Endothelial cell (in vitro differentiated cells): ENCODE measurements around the gene GARS1. TPM values are rescaled to one million over a fixed set of nuclear protein-coding genes. Genes with fewer than 3 reads are reported as not detected.
"Not testable (repeated sequence)": the region's sequence is repeated elsewhere in the genome, so short reads cannot be mapped to it uniquely, and the experiment has no call there.

ENCODE experiments used
- DNase-seq: peaks from one replicate; pipeline ENCODE4 v3.0.0; 2021; ENCODE audit warnings: low spot score
- H3K27ac Mint-ChIP-seq: one replicate; pipeline ENCODE4 v1.8.0; 2021; ENCODE audit warnings: mixed read lengths, inconsistent platforms; ENCODE audit not compliant: unreplicated experiment
- H3K27me3 Mint-ChIP-seq: one replicate; pipeline ENCODE4 v1.8.0; 2021; ENCODE audit warnings: mild to moderate bottlenecking, moderate library complexity, mixed read lengths, inconsistent platforms; ENCODE audit not compliant: unreplicated experiment
- H3K36me3 Mint-ChIP-seq: one replicate; pipeline ENCODE4 v1.8.0; 2021; ENCODE audit warnings: mild to moderate bottlenecking, low read depth, mixed read lengths, inconsistent platforms; ENCODE audit not compliant: unreplicated experiment
- H3K4me1 Mint-ChIP-seq: one replicate; pipeline ENCODE4 v1.8.0; 2021; ENCODE audit warnings: mild to moderate bottlenecking, mixed read lengths, inconsistent platforms; ENCODE audit not compliant: unreplicated experiment
- H3K4me3 Mint-ChIP-seq: one replicate; pipeline ENCODE4 v1.8.0; 2021; ENCODE audit warnings: mild to moderate bottlenecking, mixed read lengths, inconsistent platforms; ENCODE audit not compliant: unreplicated experiment
- H3K9me3 Mint-ChIP-seq: one replicate; pipeline ENCODE4 v1.8.0; 2021; ENCODE audit warnings: mixed read lengths, inconsistent platforms; ENCODE audit not compliant: unreplicated experiment
- total RNA-seq: library from RNA; stranded (reverse); fragmentation: NEBNext Ultra II Directional; extraction: Animal tissue kit (Norgen Biotek cat#: 25700); gene quantifications from one replicate; pipeline ENCODE4 v1.2.1, GENCODE V29; 2021; ENCODE audit not compliant: unreplicated experiment
- TF ChIP-seq, protein P1 (sequence below): fragments of 200-600 bp; sonication (generic); IDR thresholded peaks from one replicate; pipeline ENCODE4 v1.5.0; 2021; ENCODE audit warnings: antibody characterized with exemption; ENCODE audit not compliant: unreplicated experiment

GARS1 gene
- total RNA-seq, 1 donor from 2014 or later = 91.3 TPM

GRCh38 chr7:30562909-30563308 lies 31.8 kb upstream of the GARS1 start:
- peaks cover 2% of the 10 kb centered on the region for H3K27me3 Mint-ChIP-seq
- H3K9me3 Mint-ChIP-seq = no peaks in the 10 kb centered on the region
- no peak overlapping the region for H3K27ac Mint-ChIP-seq
- no peak overlapping the region for H3K4me3 Mint-ChIP-seq
- no peaks in the 10 kb centered on the region for H3K36me3 Mint-ChIP-seq
- TF ChIP-seq, protein P1, sequence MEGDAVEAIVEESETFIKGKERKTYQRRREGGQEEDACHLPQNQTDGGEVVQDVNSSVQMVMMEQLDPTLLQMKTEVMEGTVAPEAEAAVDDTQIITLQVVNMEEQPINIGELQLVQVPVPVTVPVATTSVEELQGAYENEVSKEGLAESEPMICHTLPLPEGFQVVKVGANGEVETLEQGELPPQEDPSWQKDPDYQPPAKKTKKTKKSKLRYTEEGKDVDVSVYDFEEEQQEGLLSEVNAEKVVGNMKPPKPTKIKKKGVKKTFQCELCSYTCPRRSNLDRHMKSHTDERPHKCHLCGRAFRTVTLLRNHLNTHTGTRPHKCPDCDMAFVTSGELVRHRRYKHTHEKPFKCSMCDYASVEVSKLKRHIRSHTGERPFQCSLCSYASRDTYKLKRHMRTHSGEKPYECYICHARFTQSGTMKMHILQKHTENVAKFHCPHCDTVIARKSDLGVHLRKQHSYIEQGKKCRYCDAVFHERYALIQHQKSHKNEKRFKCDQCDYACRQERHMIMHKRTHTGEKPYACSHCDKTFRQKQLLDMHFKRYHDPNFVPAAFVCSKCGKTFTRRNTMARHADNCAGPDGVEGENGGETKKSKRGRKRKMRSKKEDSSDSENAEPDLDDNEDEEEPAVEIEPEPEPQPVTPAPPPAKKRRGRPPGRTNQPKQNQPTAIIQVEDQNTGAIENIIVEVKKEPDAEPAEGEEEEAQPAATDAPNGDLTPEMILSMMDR = no peak
- DNase-seq = no peak
- no peaks in the 10 kb centered on the region for H3K4me1 Mint-ChIP-seq

DNA sequence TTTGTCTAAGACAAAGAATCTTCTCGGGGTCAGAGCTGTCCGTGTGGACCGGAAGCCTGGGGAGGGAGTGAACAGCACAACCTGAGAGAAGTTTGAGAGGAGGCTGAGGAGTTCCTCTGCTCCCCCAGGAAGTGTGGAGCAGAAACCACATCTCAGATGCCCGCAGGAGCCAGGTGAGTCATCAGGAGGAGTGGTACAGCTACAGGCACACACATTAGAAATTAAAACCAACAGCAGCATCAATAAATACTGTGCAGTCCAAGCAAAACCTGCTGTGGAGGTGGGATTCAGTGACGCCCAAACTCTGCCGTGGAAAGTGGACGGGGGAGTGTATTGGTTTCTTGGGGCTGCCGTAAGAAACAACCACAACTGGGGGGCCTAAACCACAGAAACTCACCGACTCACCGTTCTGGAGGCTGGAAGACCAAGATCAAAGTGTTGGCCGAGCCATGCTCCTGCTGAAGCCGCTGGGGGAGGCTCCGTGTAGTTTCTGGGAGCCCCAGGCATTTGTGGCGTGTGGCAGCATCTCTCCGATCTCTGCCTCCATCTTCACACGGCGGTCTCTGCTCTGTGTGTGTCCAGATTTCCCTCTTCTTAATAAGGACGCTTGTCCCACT lies 31.2 kb upstream of the GARS1 start:
- Mint-ChIP-seq H3K27me3 (peaks cover 2% of the 10 kb centered on the region), H3K9me3 (no peaks in the 10 kb centered on the region), H3K27ac (no peak overlapping the region), H3K36me3 (no peaks in the 10 kb centered on the region), H3K4me1 (no peaks in the 10 kb centered on the region), H3K4me3 (no peak overlapping the region)
- TF ChIP-seq, protein P1 = no peak
- no peak for DNase-seq

GRCh38 chr7:30564243-30564892 lies 30.3 kb upstream of the GARS1 start:
- Mint-ChIP-seq H3K36me3 (no peaks in the 10 kb centered on the region), H3K27ac (no peak overlapping the region), H3K4me3 (no peak overlapping the region), H3K4me1 (no peaks in the 10 kb centered on the region), H3K9me3 (no peaks in the 10 kb centered on the region), H3K27me3 (peaks cover 2% of the 10 kb centered on the region)
- TF ChIP-seq, protein P1 = peak; percentile 80
- DNase-seq = peak; percentile 86

GRCh38 chr7:30566596-30566995 lies 28.1 kb upstream of the GARS1 start:
- TF ChIP-seq, protein P1 = no peak
- peaks cover 2% of the 10 kb centered on the region for H3K27me3 Mint-ChIP-seq
- no peaks in the 10 kb centered on the region for H3K4me1 Mint-ChIP-seq
- H3K4me3 Mint-ChIP-seq = no peak overlapping the region
- DNase-seq = no peak
- peaks cover 3% of the 10 kb centered on the region for H3K36me3 Mint-ChIP-seq
- no peaks in the 10 kb centered on the region for H3K9me3 Mint-ChIP-seq
- H3K27ac Mint-ChIP-seq = no peak overlapping the region

DNA sequence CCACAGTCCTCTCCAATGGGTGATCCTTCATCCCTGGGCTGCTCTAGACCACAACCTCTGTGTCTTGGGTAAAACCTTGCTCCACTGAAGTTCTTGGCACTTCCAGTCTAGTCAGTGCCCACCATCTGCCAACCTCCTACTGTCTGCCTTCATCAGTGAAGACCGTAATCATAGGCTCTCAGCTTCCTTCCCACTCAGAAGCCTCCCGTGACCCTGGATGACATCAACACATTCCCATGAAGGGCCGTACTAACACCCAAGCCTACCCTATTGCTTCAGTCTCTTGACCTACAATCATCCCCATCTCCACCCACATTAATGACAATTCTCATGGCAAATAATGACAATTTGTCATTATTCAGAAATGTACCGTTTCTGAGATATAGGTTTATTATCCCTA lies 27.6 kb upstream of the GARS1 start:
- H3K27ac Mint-ChIP-seq = no peak overlapping the region
- no peak overlapping the region for H3K4me3 Mint-ChIP-seq
- TF ChIP-seq, protein P1 = no peak
- H3K4me1 Mint-ChIP-seq = no peaks in the 10 kb centered on the region
- H3K9me3 Mint-ChIP-seq = no peaks in the 10 kb centered on the region
- peaks cover 4% of the 10 kb centered on the region for H3K36me3 Mint-ChIP-seq
- DNase-seq = no peak
- no peaks in the 10 kb centered on the region for H3K27me3 Mint-ChIP-seq

- H3K27me3 Mint-ChIP-seq, DNase-seq, H3K4me1 Mint-ChIP-seq, H3K9me3 Mint-ChIP-seq, H3K4me3 Mint-ChIP-seq, H3K27ac Mint-ChIP-seq: not testable (repeated sequence)
- peaks cover 24% of the 10 kb centered on the region for H3K36me3 Mint-ChIP-seq
These were observed 24.4 kb upstream of the GARS1 start for GRCh38 chr7:30570238-30570637.
